Karpas-422 (cell line): ENCODE data around the gene C16orf92. TPM values are rescaled to one million over a fixed set of nuclear protein-coding genes. Genes with fewer than 3 reads are reported as not detected.

Experiments
- DNase-seq: peaks from one replicate; pipeline ENCODE4 v3.0.0-alpha.2; 2015
- H2AFZ ChIP-seq: fragments of 200-600 bp; sonication (generic); 2 replicates; pipeline ENCODE4 v1.6.1; 2014; ENCODE audit warnings: antibody characterized with exemption, low read length, mixed read lengths
- H3K27ac ChIP-seq: fragments of 200-600 bp; sonication (generic); 2 replicates; pipeline ENCODE4 v1.5.1; 2014; ENCODE audit warnings: mild to moderate bottlenecking, low read length, moderate library complexity
- H3K27me3 ChIP-seq: fragments of 200-600 bp; sonication (generic); 2 replicates; pipeline ENCODE4 v1.6.1; 2014; ENCODE audit warnings: low read length, mixed read lengths
- H3K36me3 ChIP-seq: fragments of 200-600 bp; sonication (generic); 2 replicates; pipeline ENCODE4 v1.6.1; 2014; ENCODE audit warnings: low read length, mixed read lengths; ENCODE audit not compliant: insufficient read depth
- H3K4me1 ChIP-seq: fragments of 200-600 bp; sonication (generic); 2 replicates; pipeline ENCODE4 v1.6.1; 2014; ENCODE audit warnings: mild to moderate bottlenecking, low read length, mixed read lengths
- H3K4me2 ChIP-seq: fragments of 200-600 bp; sonication (generic); 2 replicates; pipeline ENCODE4 v1.6.1; 2014; ENCODE audit warnings: low read length, low read depth, mild to moderate bottlenecking; ENCODE audit not compliant: poor library complexity, severe bottlenecking
- H3K4me3 ChIP-seq: fragments of 200-600 bp; sonication (generic); 2 replicates; pipeline ENCODE4 v1.5.1; 2014; ENCODE audit warnings: mild to moderate bottlenecking, antibody characterized with exemption, low read length, mixed read lengths
- H3K79me2 ChIP-seq: fragments of 200-600 bp; sonication (generic); 2 replicates; pipeline ENCODE4 v1.6.1; 2014; ENCODE audit warnings: mild to moderate bottlenecking, low read length, mixed read lengths
- H3K9ac ChIP-seq: fragments of 200-600 bp; sonication (generic); 2 replicates; pipeline ENCODE4 v1.6.0; 2014; ENCODE audit warnings: low read length
- H3K9me2 ChIP-seq: fragments of 200-600 bp; sonication (generic), shearing (Covaris generic); replicated peaks from 2 replicates; pipeline ENCODE4 v1.6.0; 2014; ENCODE audit warnings: mild to moderate bottlenecking, low read length, moderate library complexity; ENCODE audit not compliant: insufficient read depth
- H3K9me3 ChIP-seq: fragments of 300-700, 200-600 bp; sonication (generic); 2 replicates; pipeline ENCODE4 v1.6.1; 2014; ENCODE audit warnings: low read length, mixed read lengths
- H4K20me1 ChIP-seq: fragments of 200-600 bp; sonication (generic); 2 replicates; pipeline ENCODE4 v1.6.1; 2014; ENCODE audit warnings: mild to moderate bottlenecking, antibody characterized with exemption, low read length, low read depth; ENCODE audit not compliant: insufficient read depth
- total RNA-seq: library from RNA; depleted of rRNA; stranded (reverse); fragments of >200 nt; shearing (Covaris generic); gene quantifications from 2 replicates; pipeline ENCODE4 v1.2.3, GENCODE V29; 2014; ENCODE audit warnings: low replicate concordance

C16orf92 gene
- total RNA-seq, 1 experiment from 2014 or later = not detected

- no peaks in the 10 kb centered on the region for H3K9me2 ChIP-seq
- DNase-seq = no peak
- peaks cover 5% of the 10 kb centered on the region for H3K4me1 ChIP-seq
- H2AFZ ChIP-seq = no peak overlapping the region
- H3K9me3 ChIP-seq = no peaks in the 10 kb centered on the region
- H3K4me3 ChIP-seq = no peak overlapping the region
- H3K27me3 ChIP-seq = no peaks in the 10 kb centered on the region
- H3K4me2 ChIP-seq = no peak overlapping the region
- H4K20me1 ChIP-seq = 0 out of 2 replicates have a peak, but pooled peaks cover 3% of the 10 kb centered on the region
- H3K79me2 ChIP-seq = no peaks in the 10 kb centered on the region
- no peak overlapping the region for H3K27ac ChIP-seq
- H3K9ac ChIP-seq = no peak overlapping the region
- no peaks in the 10 kb centered on the region for H3K36me3 ChIP-seq
Measured at GRCh38 chr16:30024451-30024850, 1.5 kb downstream of the C16orf92 start.

GRCh38 chr16:30025156-30025555, 2.2 kb downstream of the C16orf92 start:
- DNase-seq = no peak
- no peak overlapping the region for H3K4me2 ChIP-seq
- no peak overlapping the region for H3K9ac ChIP-seq
- 0 out of 2 replicates have a peak, but pooled peaks cover 3% of the 10 kb centered on the region for H4K20me1 ChIP-seq
- no peaks in the 10 kb centered on the region for H3K27me3 ChIP-seq
- H2AFZ ChIP-seq = no peak overlapping the region
- H3K4me1 ChIP-seq = peaks cover 5% of the 10 kb centered on the region
- no peaks in the 10 kb centered on the region for H3K79me2 ChIP-seq
- H3K27ac ChIP-seq = no peak overlapping the region
- no peak overlapping the region for H3K4me3 ChIP-seq
- H3K36me3 ChIP-seq = no peaks in the 10 kb centered on the region
- no peaks in the 10 kb centered on the region for H3K9me2 ChIP-seq
- H3K9me3 ChIP-seq = no peaks in the 10 kb centered on the region

- Histone ChIP-seq H4K20me1 (0 out of 2 replicates have a peak, but pooled peaks cover 3% of the 10 kb centered on the region), H3K4me3 (no peak overlapping the region), H3K9me2 (no peaks in the 10 kb centered on the region), H3K4me1 (peaks cover 5% of the 10 kb centered on the region), H2AFZ (no peak overlapping the region), H3K27me3 (no peaks in the 10 kb centered on the region), H3K27ac (no peak overlapping the region), H3K9me3 (no peaks in the 10 kb centered on the region), H3K9ac (no peak overlapping the region), H3K36me3 (no peaks in the 10 kb centered on the region), H3K4me2 (no peak overlapping the region), H3K79me2 (no peaks in the 10 kb centered on the region)
- no peak for DNase-seq
Measured at GRCh38 chr16:30025574-30025973, 2.6 kb downstream of the C16orf92 start.

- no peaks in the 10 kb centered on the region for H3K9me3 ChIP-seq
- no peaks in the 10 kb centered on the region for H3K27me3 ChIP-seq
- no peak overlapping the region for H3K9ac ChIP-seq
- H3K4me2 ChIP-seq = no peak overlapping the region
- H3K9me2 ChIP-seq = no peaks in the 10 kb centered on the region
- H2AFZ ChIP-seq = no peak overlapping the region
- no peak overlapping the region for H3K27ac ChIP-seq
- no peak overlapping the region for H3K4me3 ChIP-seq
- H4K20me1 ChIP-seq = 0 out of 2 replicates have a peak, but pooled peaks cover 3% of the 10 kb centered on the region
- DNase-seq = no peak
- H3K4me1 ChIP-seq = peaks cover under 1% of the 10 kb centered on the region
- H3K36me3 ChIP-seq = no peaks in the 10 kb centered on the region
- H3K79me2 ChIP-seq = no peaks in the 10 kb centered on the region
Measured at GRCh38 chr16:30026449-30026848, 3.5 kb downstream of the C16orf92 start.

- no peak overlapping the region for H2AFZ ChIP-seq
- no peaks in the 10 kb centered on the region for H3K9me3 ChIP-seq
- no peaks in the 10 kb centered on the region for H3K4me1 ChIP-seq
- H3K36me3 ChIP-seq = no peaks in the 10 kb centered on the region
- no peak overlapping the region for H3K4me2 ChIP-seq
- H3K4me3 ChIP-seq = no peak overlapping the region
- H3K79me2 ChIP-seq = no peaks in the 10 kb centered on the region
- H3K27ac ChIP-seq = no peak overlapping the region
- no peaks in the 10 kb centered on the region for H3K9me2 ChIP-seq
- H4K20me1 ChIP-seq = 0 out of 2 replicates have a peak, but pooled peaks cover 3% of the 10 kb centered on the region
- H3K9ac ChIP-seq = no peak overlapping the region
- no peak for DNase-seq
- no peaks in the 10 kb centered on the region for H3K27me3 ChIP-seq
Measured at GRCh38 chr16:30027588-30028437, 4.8 kb downstream of the C16orf92 start.

- Histone ChIP-seq H3K4me3 (no peak overlapping the region), H3K9me3 (no peaks in the 10 kb centered on the region), H3K27ac (no peak overlapping the region), H3K9ac (no peak overlapping the region), H3K4me1 (no peaks in the 10 kb centered on the region), H2AFZ (no peak overlapping the region), H3K9me2 (no peaks in the 10 kb centered on the region), H3K79me2 (no peaks in the 10 kb centered on the region), H4K20me1 (0 out of 2 replicates have a peak, but pooled peaks cover 3% of the 10 kb centered on the region), H3K36me3 (no peaks in the 10 kb centered on the region), H3K4me2 (no peak overlapping the region), H3K27me3 (no peaks in the 10 kb centered on the region)
- peak; percentile 77 for DNase-seq
Measured at GRCh38 chr16:30028438-30029076, 5.6 kb downstream of the C16orf92 start.

GRCh38 chr16:30030011-30030685, 7.2 kb downstream of the C16orf92 start:
- no peak for DNase-seq
- Histone ChIP-seq H3K9ac (no peak overlapping the region), H3K4me2 (no peak overlapping the region), H3K27me3 (no peaks in the 10 kb centered on the region), H3K27ac (no peak overlapping the region), H2AFZ (no peak overlapping the region), H4K20me1 (0 out of 2 replicates have a peak, but pooled peaks cover 3% of the 10 kb centered on the region), H3K9me3 (no peaks in the 10 kb centered on the region), H3K4me1 (no peaks in the 10 kb centered on the region), H3K9me2 (no peaks in the 10 kb centered on the region), H3K36me3 (no peaks in the 10 kb centered on the region), H3K79me2 (no peaks in the 10 kb centered on the region), H3K4me3 (no peak overlapping the region)
